HL-60 (cell line): ENCODE results near the gene YLPM1.

Source experiments
- GABPA ChIP-seq: IDR thresholded peaks from 2 replicates; pipeline ENCODE4 v1.6.1; 2012; ENCODE audit warnings: low read depth
- POLR2AphosphoS5 ChIP-seq: IDR thresholded peaks from 2 replicates; pipeline ENCODE4 v1.6.1; 2012; ENCODE audit warnings: low read depth
- SPI1 ChIP-seq: IDR thresholded peaks from 2 replicates; pipeline ENCODE4 v1.6.1; 2012; ENCODE audit warnings: low read depth, mild to moderate bottlenecking, borderline replicate concordance
- TF ChIP-seq, protein P1 (sequence below): IDR thresholded peaks from one replicate; pipeline ENCODE4 v1.5.1; 2011; ENCODE audit warnings: low read length, control low read depth, inconsistent platforms; ENCODE audit not compliant: insufficient read depth

DNA sequence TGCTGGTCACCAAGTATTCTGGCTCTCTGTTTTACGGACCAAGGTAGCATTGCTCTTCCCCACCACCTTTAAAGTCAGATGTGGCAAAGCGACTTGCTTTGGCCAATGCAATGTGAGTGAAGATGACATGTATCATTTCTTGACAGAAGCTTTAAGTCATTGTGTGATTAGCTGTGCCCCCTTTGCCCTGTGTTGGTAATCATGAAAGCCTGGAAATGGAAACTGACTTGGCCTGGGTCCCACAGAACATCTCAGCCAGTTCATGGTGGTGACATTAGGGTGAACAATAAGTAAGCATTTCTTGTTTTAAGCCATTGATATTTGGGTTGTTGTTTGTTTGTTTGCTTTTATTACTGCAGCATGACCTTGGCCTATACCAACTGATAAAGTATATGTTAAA is 15.9 kb upstream of the YLPM1 start:
- TF ChIP-seq, protein P1, sequence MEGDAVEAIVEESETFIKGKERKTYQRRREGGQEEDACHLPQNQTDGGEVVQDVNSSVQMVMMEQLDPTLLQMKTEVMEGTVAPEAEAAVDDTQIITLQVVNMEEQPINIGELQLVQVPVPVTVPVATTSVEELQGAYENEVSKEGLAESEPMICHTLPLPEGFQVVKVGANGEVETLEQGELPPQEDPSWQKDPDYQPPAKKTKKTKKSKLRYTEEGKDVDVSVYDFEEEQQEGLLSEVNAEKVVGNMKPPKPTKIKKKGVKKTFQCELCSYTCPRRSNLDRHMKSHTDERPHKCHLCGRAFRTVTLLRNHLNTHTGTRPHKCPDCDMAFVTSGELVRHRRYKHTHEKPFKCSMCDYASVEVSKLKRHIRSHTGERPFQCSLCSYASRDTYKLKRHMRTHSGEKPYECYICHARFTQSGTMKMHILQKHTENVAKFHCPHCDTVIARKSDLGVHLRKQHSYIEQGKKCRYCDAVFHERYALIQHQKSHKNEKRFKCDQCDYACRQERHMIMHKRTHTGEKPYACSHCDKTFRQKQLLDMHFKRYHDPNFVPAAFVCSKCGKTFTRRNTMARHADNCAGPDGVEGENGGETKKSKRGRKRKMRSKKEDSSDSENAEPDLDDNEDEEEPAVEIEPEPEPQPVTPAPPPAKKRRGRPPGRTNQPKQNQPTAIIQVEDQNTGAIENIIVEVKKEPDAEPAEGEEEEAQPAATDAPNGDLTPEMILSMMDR = no peak
- TF ChIP-seq POLR2AphosphoS5 = no peak
- TF ChIP-seq SPI1 = no peak
- TF ChIP-seq GABPA = no peak
